Non-pigmented ciliary epithelial cell (primary cell): ENCODE measurements around the gene IFT43.

Experiments used
- DNase-seq: peaks from one replicate; pipeline ENCODE4 v3.0.0-alpha.2; 2010; ENCODE audit warnings: low read depth

Gene IFT43

GRCh38 chr14:76112889-76113624 is 127.5 kb downstream of the IFT43 start:
- no peak for DNase-seq

GRCh38 chr14:76113691-76114090 is 128.1 kb downstream of the IFT43 start:
- no peak for DNase-seq

DNA sequence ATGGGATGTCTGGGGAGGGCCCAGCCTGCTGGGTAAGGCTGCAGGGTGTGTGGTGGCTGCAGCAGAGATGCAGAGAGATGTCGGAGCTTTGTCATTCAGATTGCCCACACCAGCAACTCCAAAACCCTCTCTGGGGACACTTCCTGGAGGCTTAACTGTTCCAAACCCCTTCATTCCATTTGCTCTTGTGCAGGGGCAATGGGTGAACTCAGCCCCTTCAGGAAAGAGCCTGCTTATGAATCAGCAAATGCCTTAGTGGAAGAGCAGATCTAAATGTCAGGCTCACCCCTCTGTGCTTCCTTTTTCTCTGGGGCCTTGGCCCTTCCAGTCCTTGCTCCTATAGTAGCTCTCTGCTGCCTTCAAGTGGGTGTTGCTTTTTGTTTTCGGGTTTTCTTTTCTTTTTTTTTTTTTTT is 129.5 kb downstream of the IFT43 start:
- no peak for DNase-seq

DNA sequence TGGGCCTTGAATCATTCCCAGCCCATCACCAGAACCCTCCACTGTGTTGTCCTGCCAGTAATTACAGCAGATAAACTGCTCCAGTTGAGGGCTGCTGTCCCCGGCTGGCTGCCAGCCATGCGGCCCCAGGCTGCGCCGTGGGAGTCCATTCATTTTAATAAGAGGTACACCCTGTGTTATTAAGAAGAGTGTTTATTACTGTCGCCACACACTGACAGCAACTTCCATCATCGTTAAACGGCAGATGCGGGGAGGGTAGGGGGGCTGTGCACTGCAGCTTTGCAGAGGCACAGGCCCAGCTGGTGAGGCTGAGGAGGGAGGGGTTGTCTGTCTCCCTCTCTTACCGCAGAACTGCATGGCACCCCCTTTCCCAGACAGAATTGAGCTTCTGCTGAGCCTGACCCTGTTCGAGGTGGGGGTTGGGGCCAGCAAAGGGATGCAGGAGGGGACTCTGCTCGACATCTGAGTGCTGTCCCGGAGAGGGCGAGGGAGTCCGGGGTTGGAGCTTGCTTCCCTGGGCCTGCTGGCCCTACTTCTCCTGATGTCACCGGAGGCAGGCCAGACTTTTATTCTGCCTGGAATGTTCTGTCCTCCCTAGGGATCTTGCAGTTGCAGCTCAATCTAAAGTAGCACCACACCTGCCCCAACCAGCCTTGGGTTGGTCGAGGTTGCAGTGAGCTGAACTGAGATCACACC is 132.4 kb downstream of the IFT43 start:
- no peak for DNase-seq

GRCh38 chr14:76118594-76118993 is 133.0 kb downstream of the IFT43 start:
- no peak for DNase-seq

GRCh38 chr14:76121089-76121748 is 135.7 kb downstream of the IFT43 start:
- DNase-seq: no peak

DNA sequence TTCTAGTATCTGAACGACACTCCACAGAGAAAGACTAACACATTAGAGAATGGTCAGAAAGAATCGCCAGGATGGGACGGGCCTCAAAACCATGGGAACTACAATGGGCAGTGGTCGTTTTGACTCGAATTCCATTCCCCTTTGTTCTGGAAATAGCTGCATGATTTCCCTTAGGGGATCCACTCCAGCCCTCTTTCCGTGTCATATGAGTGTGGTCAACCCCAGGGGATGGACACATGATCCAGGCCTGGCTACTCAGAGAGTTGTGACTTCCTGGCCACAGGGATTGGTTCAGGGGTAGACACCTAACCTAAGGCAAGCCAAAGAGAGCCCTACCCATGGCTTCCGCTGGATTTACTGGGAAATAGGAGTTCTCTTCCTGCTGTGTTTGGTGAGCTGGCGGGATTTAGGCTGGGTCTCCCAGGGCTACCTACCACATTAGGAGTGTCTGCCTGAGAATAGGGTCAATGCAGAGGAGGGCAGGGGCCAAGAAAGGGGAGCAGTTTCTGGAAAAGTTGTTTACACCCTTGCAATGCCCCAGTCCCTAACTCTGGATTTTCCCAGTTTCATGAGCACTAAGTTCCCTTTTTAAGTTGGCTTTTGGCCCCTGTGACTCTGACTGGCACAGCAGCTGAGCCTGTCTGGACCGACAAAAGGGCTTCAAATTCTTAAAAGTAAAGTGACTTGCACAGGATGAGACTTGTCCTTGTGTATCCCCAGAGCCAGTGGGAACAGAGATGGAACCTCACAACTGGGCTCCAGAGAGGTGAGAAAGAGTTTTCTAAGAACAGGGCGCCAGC is 138.1 kb downstream of the IFT43 start:
- no peak for DNase-seq

DNA sequence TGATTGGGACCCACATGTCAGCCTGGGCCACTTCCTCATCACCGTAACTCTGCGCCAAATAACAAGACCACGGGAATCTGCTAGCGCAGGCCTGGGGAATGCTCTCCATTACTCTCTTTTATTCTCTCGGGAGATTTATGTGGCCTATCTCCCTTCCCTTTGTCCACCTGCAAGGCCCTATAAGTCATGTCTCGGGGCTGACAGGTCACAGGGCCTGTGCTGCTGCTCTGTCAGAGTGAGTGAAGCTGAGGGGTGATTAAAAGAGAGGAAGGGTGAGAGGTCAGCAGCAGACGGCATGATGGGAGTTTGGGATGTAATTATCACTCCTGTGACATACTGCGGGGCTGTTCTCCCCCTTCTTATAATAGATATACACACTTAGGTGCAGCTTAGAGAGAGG is 139.9 kb downstream of the IFT43 start:
- no peak for DNase-seq

GRCh38 chr14:76126076-76126475 is 140.5 kb downstream of the IFT43 start:
- no peak for DNase-seq

DNA sequence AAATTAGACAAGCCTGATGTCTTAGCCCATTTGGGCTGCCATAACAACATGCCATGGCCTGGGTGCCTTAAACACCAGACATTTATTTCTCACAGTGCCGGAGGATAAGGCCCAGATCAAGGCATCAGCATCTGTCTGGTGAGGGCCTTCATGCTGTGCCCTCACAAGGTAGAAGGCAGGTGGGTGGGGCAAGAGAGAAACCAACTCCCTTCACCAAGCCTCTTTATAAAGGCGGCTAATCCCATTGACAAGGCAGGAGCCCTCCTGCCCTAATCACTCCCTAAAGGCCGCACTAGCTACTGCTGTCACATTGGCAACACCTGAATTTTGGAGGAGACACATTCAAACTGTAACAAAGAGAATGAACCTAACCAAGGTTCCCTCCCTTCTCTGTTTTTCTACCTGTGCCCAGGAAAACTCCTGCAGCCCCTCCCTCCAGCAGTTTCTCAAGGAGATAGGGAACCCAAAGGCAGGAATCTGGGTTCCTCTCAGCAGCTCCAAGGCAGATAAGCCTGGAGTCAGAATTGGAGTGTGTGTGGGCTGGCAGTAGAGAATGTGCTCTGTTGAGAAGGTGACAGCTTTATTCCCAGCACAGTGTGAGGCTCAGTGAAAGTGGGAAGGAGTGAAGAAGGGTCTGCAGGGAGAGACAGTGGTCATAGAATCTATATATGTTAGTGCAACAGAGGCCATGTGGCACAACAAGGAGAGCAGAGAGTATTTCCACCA is 144.5 kb downstream of the IFT43 start:
- no peak for DNase-seq

GRCh38 chr14:76131071-76131965 is 145.8 kb downstream of the IFT43 start:
- no peak for DNase-seq

- no peak for DNase-seq
Observed at GRCh38 chr14:76133103-76133502, 147.5 kb downstream of the IFT43 start.
